ENCODE data around the gene FBL. TPM values are rescaled to one million over a fixed set of nuclear protein-coding genes. Genes with fewer than 3 reads are reported as not detected.

The FBL gene
- polyA plus RNA-seq, 1 of the 3 experiments (the other 2 are of a cell fraction) = 371 TPM

DNA sequence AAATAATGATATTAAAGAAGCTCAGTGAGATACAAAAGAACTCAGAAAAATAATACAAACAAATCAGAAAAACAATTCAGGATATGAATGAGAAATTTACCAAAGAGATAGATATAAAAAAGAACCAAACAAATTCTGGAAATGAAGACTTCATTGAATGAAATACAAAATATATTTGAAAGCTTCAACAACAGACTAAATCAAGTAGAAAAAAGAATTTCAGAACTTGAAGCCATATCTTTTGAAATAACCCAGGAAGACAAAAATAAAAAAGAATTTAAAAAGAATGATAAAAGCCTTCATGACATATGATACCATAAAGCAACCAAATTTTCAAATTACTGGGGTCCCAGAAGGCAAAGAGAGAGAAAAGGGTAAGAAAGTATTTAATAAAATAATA is 57.9 kb downstream of the FBL start:
- Histone ChIP-seq H4K20me1 (ENCODE audit: insufficient read depth) (no peaks in the 10 kb centered on the region), H3F3A (replicated peaks; ENCODE audit: insufficient read depth) (no peaks in the 10 kb centered on the region), H3K4me2 (no peak overlapping the region), H3K27ac (ENCODE audit: low read depth in 2 of 2, low read length in 1 of 2) (no peak overlapping the region), H3K27me3 (ENCODE audit: insufficient read depth) (no peaks in the 10 kb centered on the region; the same call in 1 of the 2 replicates), H2AFZ (ENCODE audit: low read depth) (no peak overlapping the region), H3K9me2 (no peaks in the 10 kb centered on the region), H3K79me2 (ENCODE audit: insufficient read depth) (no peaks in the 10 kb centered on the region), H3K4me1 (ENCODE audit: control insufficient read depth in 1 of 2, insufficient read depth in 2 of 2, low read depth in 1 of 2, low read length in 1 of 2) (no peaks in the 10 kb centered on the region), H3K36me3 (replicated peaks in 1 of 2; ENCODE audit: control insufficient read depth in 1 of 2, insufficient read depth in 2 of 2, low read length in 1 of 2) (no peaks in the 10 kb centered on the region), H3K9me3 (no peaks in the 10 kb centered on the region), H3K4me3 (ENCODE audit: low read depth in 2 of 2, low read length in 1 of 2) (no peak overlapping the region), H3K9ac (no peak overlapping the region)
- CTCF ChIA-PET = interaction anchor here (0.9 to 2.5 kb wide), 4 partner anchors 13 to 56 kb away, joined by 3 to 13 read pairs (median 4); no protein-coding TSS in a partner anchor
- POLR2A ChIA-PET = no interaction called here
- DNase-seq = no peak
- TF ChIP-seq IRF3 (IDR thresholded peaks at IDR 0.05; ENCODE audit: low read depth, low read length) (no peak), USF2 (IDR thresholded peaks at IDR 0.05; ENCODE audit: borderline replicate concordance, low read depth, low read length) (no peak), GATA2 (CRISPR knock-in tag; IDR thresholded peaks at IDR 0.05) (no peak), RAD21 (IDR thresholded peaks at IDR 0.05; ENCODE audit: low read length) (no peak), MEF2A (IDR thresholded peaks at IDR 0.05; ENCODE audit: borderline replicate concordance, low read depth) (no peak), FOXM1 (IDR thresholded peaks at IDR 0.05; ENCODE audit: low read depth) (no peak), YY1 (IDR thresholded peaks at IDR 0.05; ENCODE audit: low read depth) (no peak), MXI1 (IDR thresholded peaks at IDR 0.05; ENCODE audit: low read depth, low read length) (no peak)
- TF ChIP-seq, protein P1, sequence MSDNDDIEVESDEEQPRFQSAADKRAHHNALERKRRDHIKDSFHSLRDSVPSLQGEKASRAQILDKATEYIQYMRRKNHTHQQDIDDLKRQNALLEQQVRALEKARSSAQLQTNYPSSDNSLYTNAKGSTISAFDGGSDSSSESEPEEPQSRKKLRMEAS (IDR thresholded peaks at IDR 0.05; ENCODE audit: low read depth) = no peak

Small RNA genes lying within 50 kb of the gene (small RNA-seq; reads per million reads assigned to genes)
- gene MIR6719 = 0 reads per million in 7 experiments

Other genes starting within 250 kb of the FBL start
- gene LGALS13, start 243.9 kb downstream of the FBL start, polyA plus RNA-seq (2012; rRNA removed) = not detected in 2 replicates
- not detected in 2 replicates for gene LGALS16, start 190.5 kb downstream of the FBL start, polyA plus RNA-seq (2012; rRNA removed)
- not detected in 2 replicates for gene LGALS14, start 141.9 kb downstream of the FBL start, polyA plus RNA-seq (2012; rRNA removed)
- not detected in 2 replicates for gene CLC, start 108.3 kb downstream of the FBL start, polyA plus RNA-seq (2012; rRNA removed)
- gene LEUTX, start 67.5 kb downstream of the FBL start, polyA plus RNA-seq (2012; rRNA removed) = not detected in 2 replicates
- 10.2 and 17.2 TPM in 2 replicates for gene DYRK1B, start 12.2 kb downstream of the FBL start, polyA plus RNA-seq (2012; rRNA removed)
- gene FCGBP, start 88.3 kb upstream of the FBL start, polyA plus RNA-seq (2012; rRNA removed) = 0.07 and 0.10 TPM in 2 replicates
- gene PSMC4, start 124.8 kb upstream of the FBL start, polyA plus RNA-seq (2012; rRNA removed) = 172 and 173 TPM in 2 replicates
- 0.87 and 1.2 TPM in 2 replicates for gene ZNF546, start 150.7 kb upstream of the FBL start, polyA plus RNA-seq (2012; rRNA removed)
- gene ZNF780B, start 209.9 kb upstream of the FBL start, polyA plus RNA-seq (2012; rRNA removed) = 6.4 and 7.0 TPM in 2 replicates
- 7.1 and 8.8 TPM in 2 replicates for gene ZNF780A, start 244.6 kb upstream of the FBL start, polyA plus RNA-seq (2012; rRNA removed)